OCI-LY7 (cell line): ENCODE measurements around the gene MED13. TPM values are rescaled to one million over a fixed set of nuclear protein-coding genes. Genes with fewer than 3 reads are reported as not detected.

Experiments
- BruUV-seq: library from RNA; stranded (reverse); fragments of 400-500 nt; replicated peaks from 2 replicates; lab custom pipeline; 2021; lab: Mats Ljungman, UMichigan
- CTCF ChIA-PET: fragments of 300-600 bp; sonication (Branson Sonifier 250); formaldehyde crosslinking; loops from one replicate; lab custom pipeline; 2022; ENCODE audit warnings: antibody characterized with exemption; ENCODE audit not compliant: unreplicated experiment; lab: Charles Lee
- POLR2A ChIA-PET: fragments of 300-600 bp; sonication (Branson Sonifier 250); formaldehyde crosslinking; loops from one replicate; lab custom pipeline; 2022; ENCODE audit warnings: antibody characterized with exemption; lab: Charles Lee
- DNase-seq: peaks from one replicate; pipeline ENCODE4 v3.0.0-alpha.2; 2015; ENCODE audit warnings: low spot score
- H2AFZ ChIP-seq: fragments of 200-600 bp; sonication (generic), shearing (Covaris generic); 2 replicates; pipeline ENCODE4 v1.6.1; 2014; ENCODE audit warnings: mild to moderate bottlenecking, antibody characterized with exemption, low read length, moderate library complexity
- H3K27ac ChIP-seq: fragments of 200-600 bp; sonication (generic); 2 replicates; pipeline ENCODE4 v1.5.1; 2014; ENCODE audit warnings: mixed run types, low read depth, mild to moderate bottlenecking, moderate library complexity, low read length, inconsistent platforms; ENCODE audit not compliant: poor library complexity, severe bottlenecking
- H3K36me3 ChIP-seq: fragments of 200-600 bp; sonication (generic); 2 replicates; pipeline ENCODE4 v1.6.1; 2014; ENCODE audit warnings: mild to moderate bottlenecking, antibody characterized with exemption, low read length, moderate library complexity, mixed read lengths; ENCODE audit not compliant: insufficient read depth
- H3K4me1 ChIP-seq: fragments of 200-600 bp; sonication (generic); 2 replicates; pipeline ENCODE4 v1.5.1; 2014; ENCODE audit warnings: mild to moderate bottlenecking, low read length; ENCODE audit not compliant: insufficient read depth, poor library complexity, severe bottlenecking
- H3K4me2 ChIP-seq: fragments of 200-600 bp; sonication (generic); 2 replicates; pipeline ENCODE4 v1.6.1; 2014; ENCODE audit warnings: mild to moderate bottlenecking, low read length
- H3K4me3 ChIP-seq: fragments of 200-600 bp; sonication (generic); 2 replicates; pipeline ENCODE4 v1.5.1; 2014; ENCODE audit warnings: mild to moderate bottlenecking, low read depth, low read length; ENCODE audit not compliant: poor library complexity, severe bottlenecking
- H3K79me2 ChIP-seq: fragments of 200-600 bp; sonication (generic); 2 replicates; pipeline ENCODE4 v1.6.1; 2016; ENCODE audit warnings: low read depth, mild to moderate bottlenecking, low read length, moderate library complexity, mixed read lengths; ENCODE audit not compliant: insufficient read depth
- H3K9me2 ChIP-seq: fragments of 200-600 bp; sonication (generic); 2 replicates; pipeline ENCODE4 v1.6.1; 2016; ENCODE audit warnings: mild to moderate bottlenecking, low read length, mixed read lengths; ENCODE audit not compliant: insufficient read depth
- H3K9me3 ChIP-seq: fragments of 200-600 bp; sonication (generic); 2 replicates; pipeline ENCODE4 v1.6.1; 2014; ENCODE audit warnings: mild to moderate bottlenecking, mixed run types, low read length, mixed read lengths
- H4K20me1 ChIP-seq: fragments of 200-600 bp; sonication (generic); 2 replicates; pipeline ENCODE4 v1.6.1; 2014; ENCODE audit warnings: mild to moderate bottlenecking, antibody characterized with exemption, low read length, moderate library complexity, mixed read lengths; ENCODE audit not compliant: insufficient read depth
- EZH2phosphoT487 ChIP-seq: fragments of 200-600 bp; sonication (generic); IDR thresholded peaks from 2 replicates; pipeline ENCODE4 v1.6.1; 2018; ENCODE audit warnings: low read depth, borderline replicate concordance, mild to moderate bottlenecking, mixed run types, antibody characterized with exemption, low read length, moderate library complexity, mixed read lengths
- intact Hi-C: fragments of 100-400 bp; cut with micrococcal nuclease; formaldehyde crosslinking; loops from one replicate; pipeline ENCODE4 v1.10.0; 2022; ENCODE audit not compliant: unreplicated experiment
- total RNA-seq, 2 experiments: library from RNA; depleted of rRNA in 1 of 2; stranded (reverse); fragments of >200 nt in 1 of 2; shearing (Covaris generic) in 1 of 2; gene quantifications; 2 replicates each; pipeline ENCODE4 v1.2.3, GENCODE V29; 2014 to 2022
- TF ChIP-seq, protein P1 (sequence below): fragments of 200-600 bp; sonication (generic); conservative IDR thresholded peaks from 2 replicates; pipeline ENCODE4 v1.5.1; 2014; ENCODE audit warnings: mild to moderate bottlenecking, antibody characterized with exemption, low read length, moderate library complexity, mixed read lengths

Gene MED13
- total RNA-seq, 2 experiments from 2014 or later: 42.3 to 70.8 TPM

- no peaks in the 10 kb centered on the region for H3K36me3 ChIP-seq
- no peaks in the 10 kb centered on the region for H3K9me2 ChIP-seq
- H3K4me1 ChIP-seq: no peaks in the 10 kb centered on the region
- no peaks in the 10 kb centered on the region for H3K9me3 ChIP-seq
- ChIA-PET CTCF (interaction anchor here (0.7 kb wide), 1 partner anchor 229 kb away, joined by 3 read pairs; no protein-coding TSS in a partner anchor), POLR2A (no interaction called here)
- no peaks in the 10 kb centered on the region for H3K79me2 ChIP-seq
- H3K4me3 ChIP-seq: no peak overlapping the region
- no peak for TF ChIP-seq EZH2phosphoT487
- TF ChIP-seq, protein P1, sequence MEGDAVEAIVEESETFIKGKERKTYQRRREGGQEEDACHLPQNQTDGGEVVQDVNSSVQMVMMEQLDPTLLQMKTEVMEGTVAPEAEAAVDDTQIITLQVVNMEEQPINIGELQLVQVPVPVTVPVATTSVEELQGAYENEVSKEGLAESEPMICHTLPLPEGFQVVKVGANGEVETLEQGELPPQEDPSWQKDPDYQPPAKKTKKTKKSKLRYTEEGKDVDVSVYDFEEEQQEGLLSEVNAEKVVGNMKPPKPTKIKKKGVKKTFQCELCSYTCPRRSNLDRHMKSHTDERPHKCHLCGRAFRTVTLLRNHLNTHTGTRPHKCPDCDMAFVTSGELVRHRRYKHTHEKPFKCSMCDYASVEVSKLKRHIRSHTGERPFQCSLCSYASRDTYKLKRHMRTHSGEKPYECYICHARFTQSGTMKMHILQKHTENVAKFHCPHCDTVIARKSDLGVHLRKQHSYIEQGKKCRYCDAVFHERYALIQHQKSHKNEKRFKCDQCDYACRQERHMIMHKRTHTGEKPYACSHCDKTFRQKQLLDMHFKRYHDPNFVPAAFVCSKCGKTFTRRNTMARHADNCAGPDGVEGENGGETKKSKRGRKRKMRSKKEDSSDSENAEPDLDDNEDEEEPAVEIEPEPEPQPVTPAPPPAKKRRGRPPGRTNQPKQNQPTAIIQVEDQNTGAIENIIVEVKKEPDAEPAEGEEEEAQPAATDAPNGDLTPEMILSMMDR: no peak
- H3K27ac ChIP-seq: no peak overlapping the region
- no peaks in the 10 kb centered on the region for H4K20me1 ChIP-seq
- H3K4me2 ChIP-seq: no peak overlapping the region
- intact Hi-C loops: no loop called here
- no TSS peak for BruUV-seq
- DNase-seq: no peak
- H2AFZ ChIP-seq: no peak overlapping the region
These were observed 26.7 kb upstream of the MED13 start for GRCh38 chr17:62091804-62092203.

GRCh38 chr17:62090868-62091267 is 25.8 kb upstream of the MED13 start:
- H4K20me1 ChIP-seq: no peaks in the 10 kb centered on the region
- no peak overlapping the region for H3K27ac ChIP-seq
- H3K9me3 ChIP-seq: no peaks in the 10 kb centered on the region
- CTCF ChIA-PET: no interaction called here
- H3K9me2 ChIP-seq: no peaks in the 10 kb centered on the region
- no peaks in the 10 kb centered on the region for H3K36me3 ChIP-seq
- H3K4me1 ChIP-seq: no peaks in the 10 kb centered on the region
- H3K4me2 ChIP-seq: no peak overlapping the region
- H3K4me3 ChIP-seq: no peak overlapping the region
- intact Hi-C loops: no loop called here
- BruUV-seq: no TSS peak
- POLR2A ChIA-PET: interaction anchor here (0.6 kb wide), 1 partner anchor 498 kb away, joined by 3 read pairs; no protein-coding TSS in a partner anchor
- H3K79me2 ChIP-seq: no peaks in the 10 kb centered on the region
- H2AFZ ChIP-seq: no peak overlapping the region
- no peak for DNase-seq
- TF ChIP-seq EZH2phosphoT487: no peak
- TF ChIP-seq, protein P1: no peak

DNA sequence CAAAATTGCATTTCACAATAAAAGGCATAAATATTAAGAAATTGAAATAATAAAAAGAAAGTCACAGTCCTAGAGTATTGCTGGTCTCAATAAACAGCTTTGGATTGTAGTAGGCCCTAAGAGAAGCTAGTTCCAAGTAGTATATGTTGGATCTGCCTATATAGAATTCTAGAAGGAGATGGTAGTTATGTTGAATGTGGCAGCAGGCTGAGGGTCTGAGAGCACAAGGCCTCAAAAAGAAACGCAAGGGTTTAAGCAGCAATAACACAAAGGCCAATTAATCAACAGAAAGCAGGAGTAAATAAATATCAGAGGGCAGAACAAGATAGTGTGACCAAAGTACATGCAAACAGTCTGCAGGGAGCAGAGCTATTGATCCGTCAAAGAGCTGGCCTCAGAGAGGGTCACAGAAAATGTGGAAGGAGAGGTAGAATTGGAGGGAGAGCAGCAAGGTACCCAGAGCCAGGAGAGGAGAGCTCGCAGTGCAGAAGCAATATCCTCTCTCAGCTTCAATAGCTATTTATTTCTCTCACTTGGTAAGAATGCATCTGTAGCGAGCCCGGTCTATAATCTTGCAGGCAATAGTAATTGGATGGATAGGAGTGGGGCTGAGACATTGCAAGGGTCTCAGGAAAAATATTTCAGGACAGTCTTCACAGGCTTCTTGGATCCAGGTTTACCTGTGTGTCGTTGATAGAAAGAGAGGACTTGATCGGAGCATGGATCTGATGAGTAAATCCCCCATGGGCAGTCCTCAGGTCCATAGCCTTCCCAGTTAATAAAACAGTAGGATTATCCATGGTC is 25.1 kb upstream of the MED13 start:
- BruUV-seq: no TSS peak
- Histone ChIP-seq H3K27ac (no peak overlapping the region), H4K20me1 (no peaks in the 10 kb centered on the region), H3K79me2 (no peaks in the 10 kb centered on the region), H3K9me3 (no peaks in the 10 kb centered on the region), H3K4me2 (no peak overlapping the region), H3K4me3 (no peak overlapping the region), H3K9me2 (no peaks in the 10 kb centered on the region), H3K4me1 (no peaks in the 10 kb centered on the region), H3K36me3 (no peaks in the 10 kb centered on the region), H2AFZ (no peak overlapping the region)
- TF ChIP-seq EZH2phosphoT487: no peak
- TF ChIP-seq, protein P1: no peak
- no peak for DNase-seq
- intact Hi-C loops: no loop called here
- ChIA-PET CTCF (interaction anchor here (0.6 kb wide), 1 partner anchor 19 kb away, joined by 3 read pairs; no protein-coding TSS in a partner anchor), POLR2A (no interaction called here)
